ENCODE measurements around the gene RBM28.

RBM28 gene

DNA sequence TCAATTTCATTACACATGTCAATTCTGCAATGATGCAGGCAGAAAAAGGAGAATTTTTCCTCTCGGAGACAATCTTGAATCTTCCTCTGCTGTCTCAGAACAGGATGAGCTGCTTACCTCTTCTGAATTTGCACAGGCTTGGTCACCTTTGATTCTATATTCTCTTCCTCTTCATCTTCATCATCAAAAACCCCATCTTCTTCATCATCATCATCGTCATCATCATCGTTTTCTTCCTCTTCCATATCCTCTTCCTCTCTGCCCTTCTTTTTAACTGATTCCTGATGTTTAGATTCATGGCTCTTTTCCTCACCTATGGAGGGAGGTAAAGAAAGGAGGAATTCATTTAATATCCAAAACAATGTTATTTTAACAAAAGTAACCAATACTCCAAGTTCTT is 8.0 kb downstream of the RBM28 start:
- Histone ChIP-seq H3K4me1 (ENCODE audit: control insufficient read depth, insufficient read depth, low read length) (no peaks in the 10 kb centered on the region), H3K9me3 (ENCODE audit: control insufficient read depth, insufficient read depth, low read depth, low read length) (no peaks in the 10 kb centered on the region), H3K27ac (ENCODE audit: extremely low read depth, low read depth, low read length) (no peak overlapping the region), H3K4me3 (ENCODE audit: low read depth, low read length) (no peak overlapping the region), H3K36me3 (ENCODE audit: control insufficient read depth in 2 of 2, insufficient read depth in 1 of 2, low read length in 2 of 2) (peaks cover 59 to 88% of the 10 kb centered on the region in 2 experiments)
- TF ChIP-seq, protein P1, sequence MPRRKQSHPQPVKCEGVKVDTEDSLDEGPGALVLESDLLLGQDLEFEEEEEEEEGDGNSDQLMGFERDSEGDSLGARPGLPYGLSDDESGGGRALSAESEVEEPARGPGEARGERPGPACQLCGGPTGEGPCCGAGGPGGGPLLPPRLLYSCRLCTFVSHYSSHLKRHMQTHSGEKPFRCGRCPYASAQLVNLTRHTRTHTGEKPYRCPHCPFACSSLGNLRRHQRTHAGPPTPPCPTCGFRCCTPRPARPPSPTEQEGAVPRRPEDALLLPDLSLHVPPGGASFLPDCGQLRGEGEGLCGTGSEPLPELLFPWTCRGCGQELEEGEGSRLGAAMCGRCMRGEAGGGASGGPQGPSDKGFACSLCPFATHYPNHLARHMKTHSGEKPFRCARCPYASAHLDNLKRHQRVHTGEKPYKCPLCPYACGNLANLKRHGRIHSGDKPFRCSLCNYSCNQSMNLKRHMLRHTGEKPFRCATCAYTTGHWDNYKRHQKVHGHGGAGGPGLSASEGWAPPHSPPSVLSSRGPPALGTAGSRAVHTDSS (tag by site-specific recombination; IDR thresholded peaks at IDR 0.05), result peak; percentile 99
- TF ChIP-seq, protein P2, sequence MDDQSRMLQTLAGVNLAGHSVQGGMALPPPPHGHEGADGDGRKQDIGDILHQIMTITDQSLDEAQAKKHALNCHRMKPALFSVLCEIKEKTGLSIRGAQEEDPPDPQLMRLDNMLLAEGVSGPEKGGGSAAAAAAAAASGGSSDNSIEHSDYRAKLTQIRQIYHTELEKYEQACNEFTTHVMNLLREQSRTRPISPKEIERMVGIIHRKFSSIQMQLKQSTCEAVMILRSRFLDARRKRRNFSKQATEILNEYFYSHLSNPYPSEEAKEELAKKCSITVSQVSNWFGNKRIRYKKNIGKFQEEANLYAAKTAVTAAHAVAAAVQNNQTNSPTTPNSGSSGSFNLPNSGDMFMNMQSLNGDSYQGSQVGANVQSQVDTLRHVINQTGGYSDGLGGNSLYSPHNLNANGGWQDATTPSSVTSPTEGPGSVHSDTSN (CRISPR knock-in tag; IDR thresholded peaks at IDR 0.05), result no peak
- CTCF ChIA-PET, result interaction anchor here (1.1 kb wide), 1 partner anchor 13 kb away, joined by 4 read pairs; no protein-coding TSS in a partner anchor
- POLR2A ChIA-PET, result no interaction called here

DNA sequence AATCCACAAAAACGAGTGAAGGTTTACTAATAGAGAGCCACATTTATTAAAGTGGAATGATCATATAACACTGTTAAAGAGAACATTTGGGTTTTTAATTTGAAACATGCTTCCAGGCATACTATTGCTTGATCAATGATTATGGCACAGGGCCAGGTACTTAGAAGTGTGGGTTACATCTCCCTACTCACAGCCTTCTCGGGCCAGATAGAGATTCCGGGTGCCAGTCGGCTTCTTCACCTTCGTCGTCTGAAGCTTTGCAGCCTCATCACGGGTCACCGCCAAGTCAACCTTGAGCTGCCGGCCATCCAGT is 19.4 kb downstream of the RBM28 start:
- CTCF ChIA-PET, result interaction anchor here (0.7 kb wide), 1 partner anchor 55 kb away, joined by 3 read pairs; no protein-coding TSS in a partner anchor
- peaks cover 61 to 82% of the 10 kb centered on the region in 2 experiments for H3K36me3 ChIP-seq (ENCODE audit: control insufficient read depth in 2 of 2, insufficient read depth in 1 of 2, low read length in 2 of 2)

More for the DNA sequence above, 19.4 kb downstream of the RBM28 start:
- Histone ChIP-seq H3K4me1 (ENCODE audit: control insufficient read depth, insufficient read depth, low read length) (no peaks in the 10 kb centered on the region), H3K27ac (ENCODE audit: extremely low read depth, low read depth, low read length) (no peak overlapping the region), H3K4me3 (ENCODE audit: low read depth, low read length) (no peak overlapping the region), H3K9me3 (ENCODE audit: control insufficient read depth, insufficient read depth, low read depth, low read length) (no peaks in the 10 kb centered on the region)
- POLR2A ChIA-PET, result no interaction called here
- TF ChIP-seq ZFP69B (tag by site-specific recombination; IDR thresholded peaks at IDR 0.05) (no peak), ZNF501 (tag by site-specific recombination; IDR thresholded peaks at IDR 0.05) (no peak), WT1 (tag by site-specific recombination; IDR thresholded peaks at IDR 0.05) (no peak), ZNF248 (tag by site-specific recombination; IDR thresholded peaks at IDR 0.05) (no peak), ZNF626 (tag by site-specific recombination; IDR thresholded peaks at IDR 0.05) (no peak), ZNF404 (tag by site-specific recombination; IDR thresholded peaks at IDR 0.05) (no peak)
- TF ChIP-seq, protein P3, sequence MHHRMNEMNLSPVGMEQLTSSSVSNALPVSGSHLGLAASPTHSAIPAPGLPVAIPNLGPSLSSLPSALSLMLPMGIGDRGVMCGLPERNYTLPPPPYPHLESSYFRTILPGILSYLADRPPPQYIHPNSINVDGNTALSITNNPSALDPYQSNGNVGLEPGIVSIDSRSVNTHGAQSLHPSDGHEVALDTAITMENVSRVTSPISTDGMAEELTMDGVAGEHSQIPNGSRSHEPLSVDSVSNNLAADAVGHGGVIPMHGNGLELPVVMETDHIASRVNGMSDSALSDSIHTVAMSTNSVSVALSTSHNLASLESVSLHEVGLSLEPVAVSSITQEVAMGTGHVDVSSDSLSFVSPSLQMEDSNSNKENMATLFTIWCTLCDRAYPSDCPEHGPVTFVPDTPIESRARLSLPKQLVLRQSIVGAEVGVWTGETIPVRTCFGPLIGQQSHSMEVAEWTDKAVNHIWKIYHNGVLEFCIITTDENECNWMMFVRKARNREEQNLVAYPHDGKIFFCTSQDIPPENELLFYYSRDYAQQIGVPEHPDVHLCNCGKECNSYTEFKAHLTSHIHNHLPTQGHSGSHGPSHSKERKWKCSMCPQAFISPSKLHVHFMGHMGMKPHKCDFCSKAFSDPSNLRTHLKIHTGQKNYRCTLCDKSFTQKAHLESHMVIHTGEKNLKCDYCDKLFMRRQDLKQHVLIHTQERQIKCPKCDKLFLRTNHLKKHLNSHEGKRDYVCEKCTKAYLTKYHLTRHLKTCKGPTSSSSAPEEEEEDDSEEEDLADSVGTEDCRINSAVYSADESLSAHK (tag by site-specific recombination; IDR thresholded peaks at IDR 0.05), result no peak
- TF ChIP-seq, protein P4, sequence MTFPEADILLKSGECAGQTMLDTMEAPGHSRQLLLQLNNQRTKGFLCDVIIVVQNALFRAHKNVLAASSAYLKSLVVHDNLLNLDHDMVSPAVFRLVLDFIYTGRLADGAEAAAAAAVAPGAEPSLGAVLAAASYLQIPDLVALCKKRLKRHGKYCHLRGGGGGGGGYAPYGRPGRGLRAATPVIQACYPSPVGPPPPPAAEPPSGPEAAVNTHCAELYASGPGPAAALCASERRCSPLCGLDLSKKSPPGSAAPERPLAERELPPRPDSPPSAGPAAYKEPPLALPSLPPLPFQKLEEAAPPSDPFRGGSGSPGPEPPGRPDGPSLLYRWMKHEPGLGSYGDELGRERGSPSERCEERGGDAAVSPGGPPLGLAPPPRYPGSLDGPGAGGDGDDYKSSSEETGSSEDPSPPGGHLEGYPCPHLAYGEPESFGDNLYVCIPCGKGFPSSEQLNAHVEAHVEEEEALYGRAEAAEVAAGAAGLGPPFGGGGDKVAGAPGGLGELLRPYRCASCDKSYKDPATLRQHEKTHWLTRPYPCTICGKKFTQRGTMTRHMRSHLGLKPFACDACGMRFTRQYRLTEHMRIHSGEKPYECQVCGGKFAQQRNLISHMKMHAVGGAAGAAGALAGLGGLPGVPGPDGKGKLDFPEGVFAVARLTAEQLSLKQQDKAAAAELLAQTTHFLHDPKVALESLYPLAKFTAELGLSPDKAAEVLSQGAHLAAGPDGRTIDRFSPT (tag by site-specific recombination; IDR thresholded peaks at IDR 0.05), result no peak
- TF ChIP-seq, protein P5, sequence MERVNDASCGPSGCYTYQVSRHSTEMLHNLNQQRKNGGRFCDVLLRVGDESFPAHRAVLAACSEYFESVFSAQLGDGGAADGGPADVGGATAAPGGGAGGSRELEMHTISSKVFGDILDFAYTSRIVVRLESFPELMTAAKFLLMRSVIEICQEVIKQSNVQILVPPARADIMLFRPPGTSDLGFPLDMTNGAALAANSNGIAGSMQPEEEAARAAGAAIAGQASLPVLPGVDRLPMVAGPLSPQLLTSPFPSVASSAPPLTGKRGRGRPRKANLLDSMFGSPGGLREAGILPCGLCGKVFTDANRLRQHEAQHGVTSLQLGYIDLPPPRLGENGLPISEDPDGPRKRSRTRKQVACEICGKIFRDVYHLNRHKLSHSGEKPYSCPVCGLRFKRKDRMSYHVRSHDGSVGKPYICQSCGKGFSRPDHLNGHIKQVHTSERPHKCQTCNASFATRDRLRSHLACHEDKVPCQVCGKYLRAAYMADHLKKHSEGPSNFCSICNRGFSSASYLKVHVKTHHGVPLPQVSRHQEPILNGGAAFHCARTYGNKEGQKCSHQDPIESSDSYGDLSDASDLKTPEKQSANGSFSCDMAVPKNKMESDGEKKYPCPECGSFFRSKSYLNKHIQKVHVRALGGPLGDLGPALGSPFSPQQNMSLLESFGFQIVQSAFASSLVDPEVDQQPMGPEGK (tag by site-specific recombination; IDR thresholded peaks at IDR 0.05), result no peak

Measured in HEK293 (cell line).